OCI-LY3 (cell line): Measurements from ENCODE around the gene ADCY6.
"Not testable (repeated sequence)": the region's sequence is repeated elsewhere in the genome, so short reads cannot be mapped to it uniquely, and the experiment has no call there.

Experiments
- H2AFZ ChIP-seq: fragments of 200-600, 300-600 bp; shearing (Covaris generic); 2 replicates; pipeline ENCODE4 v1.6.0; 2014; ENCODE audit warnings: antibody characterized with exemption, low read depth, low read length
- H3K27ac ChIP-seq: fragments of 200-600, 300-600 bp; sonication (generic); 2 replicates; pipeline ENCODE4 v1.5.1; 2014; ENCODE audit warnings: mild to moderate bottlenecking, low read length, moderate library complexity, mixed read lengths
- H3K27me3 ChIP-seq: fragments of 200-600, 300-600 bp; sonication (generic); 2 replicates; pipeline ENCODE4 v1.6.1; 2014; ENCODE audit warnings: low read depth, low read length, mixed read lengths
- H3K36me3 ChIP-seq: fragments of 200-600, 300-600 bp; sonication (generic); replicated peaks from 2 replicates; pipeline ENCODE3; 2014; ENCODE audit warnings: low read depth, low read length, mixed read lengths
- H3K4me1 ChIP-seq: fragments of 300-600, 200-600 bp; sonication (generic); 2 replicates; pipeline ENCODE4 v1.6.1; 2014; ENCODE audit warnings: low read length, mixed read lengths
- H3K4me2 ChIP-seq: fragments of 200-600, 300-600 bp; sonication (generic); 2 replicates; pipeline ENCODE4 v1.6.1; 2014; ENCODE audit warnings: low read length, mixed read lengths
- H3K4me3 ChIP-seq: fragments of 300-600, 200-600 bp; sonication (generic); 2 replicates; pipeline ENCODE4 v1.5.1; 2014; ENCODE audit warnings: antibody characterized with exemption, mild to moderate bottlenecking, low read length, moderate library complexity
- H3K79me2 ChIP-seq: fragments of 300-600, 200-600 bp; shearing (Covaris generic); 2 replicates; pipeline ENCODE4 v1.6.1; 2014; ENCODE audit warnings: mild to moderate bottlenecking, low read length, mixed read lengths
- H3K9ac ChIP-seq: fragments of 300-600, 200-600 bp; shearing (Covaris generic); 2 replicates; pipeline ENCODE4 v1.6.0; 2014; ENCODE audit warnings: mild to moderate bottlenecking, low read length, moderate library complexity
- H3K9me3 ChIP-seq: fragments of 200-600, 300-600 bp; shearing (Covaris generic); 2 replicates; pipeline ENCODE4 v1.6.1; 2014; ENCODE audit warnings: low read length, mixed read lengths; ENCODE audit not compliant: insufficient read depth
- H4K20me1 ChIP-seq: fragments of 200-600, 300-600 bp; sonication (generic); 2 replicates; pipeline ENCODE4 v1.6.1; 2016; ENCODE audit warnings: low read length, mixed read lengths; ENCODE audit not compliant: insufficient read depth
- CTCF ChIP-seq: fragments of 200-600, 300-600 bp; sonication (generic); IDR thresholded peaks from 2 replicates; pipeline ENCODE4 v1.5.1; 2014; ENCODE audit warnings: antibody characterized with exemption, low read length, low read depth
- EZH2phosphoT487 ChIP-seq: fragments of 200-600 bp; shearing (Covaris generic); IDR thresholded peaks from 2 replicates; pipeline ENCODE4 v1.6.1; 2018; ENCODE audit warnings: antibody characterized with exemption, mixed run types, low read depth

ADCY6 gene

GRCh38 chr12:48728807-48729206 is 60.1 kb downstream of the ADCY6 start:
- no peak for TF ChIP-seq EZH2phosphoT487
- no peak for TF ChIP-seq CTCF
- Histone ChIP-seq H2AFZ (no peak overlapping the region), H3K9ac (no peak overlapping the region), H3K27me3 (no peaks in the 10 kb centered on the region), H3K36me3 (no peaks in the 10 kb centered on the region), H3K27ac (no peak overlapping the region), H3K79me2 (no peaks in the 10 kb centered on the region), H3K4me2 (no peak overlapping the region), H3K9me3 (no peaks in the 10 kb centered on the region), H4K20me1 (no peaks in the 10 kb centered on the region), H3K4me3 (no peak overlapping the region), H3K4me1 (no peaks in the 10 kb centered on the region)

DNA sequence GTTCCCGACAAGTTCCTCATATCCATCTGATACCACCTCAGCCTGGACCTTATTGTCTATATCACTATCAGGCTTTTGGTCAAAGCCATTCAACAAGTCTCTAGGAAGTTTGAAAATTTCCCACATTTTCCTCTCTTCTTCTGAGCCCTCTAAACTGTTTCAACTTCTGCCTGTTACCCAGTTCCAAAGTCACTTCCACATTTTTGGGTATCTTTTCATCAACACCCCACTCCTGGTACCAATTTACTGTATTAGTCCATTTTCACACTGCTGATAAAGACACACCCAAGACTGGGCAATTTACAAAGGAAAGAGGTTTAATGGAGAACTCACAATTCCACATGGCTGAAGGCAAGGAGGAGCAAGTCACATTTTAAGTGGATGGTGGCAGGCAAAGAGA is 68.2 kb downstream of the ADCY6 start:
- not testable (repeated sequence) for H4K20me1 ChIP-seq, H3K27ac ChIP-seq, H3K4me3 ChIP-seq, H3K4me1 ChIP-seq, H3K4me2 ChIP-seq, H3K27me3 ChIP-seq, H3K36me3 ChIP-seq, H2AFZ ChIP-seq, H3K9me3 ChIP-seq, H3K9ac ChIP-seq
- H3K79me2 ChIP-seq: peaks cover 15% of the 10 kb centered on the region

- not testable (repeated sequence) for H3K4me3 ChIP-seq, H3K9me3 ChIP-seq, H3K4me1 ChIP-seq, H3K4me2 ChIP-seq, H4K20me1 ChIP-seq, H3K27ac ChIP-seq, H3K9ac ChIP-seq, H3K27me3 ChIP-seq, H3K36me3 ChIP-seq, H2AFZ ChIP-seq
- H3K79me2 ChIP-seq: peaks cover 21% of the 10 kb centered on the region
Observed at GRCh38 chr12:48720171-48720570, 68.7 kb downstream of the ADCY6 start.

DNA sequence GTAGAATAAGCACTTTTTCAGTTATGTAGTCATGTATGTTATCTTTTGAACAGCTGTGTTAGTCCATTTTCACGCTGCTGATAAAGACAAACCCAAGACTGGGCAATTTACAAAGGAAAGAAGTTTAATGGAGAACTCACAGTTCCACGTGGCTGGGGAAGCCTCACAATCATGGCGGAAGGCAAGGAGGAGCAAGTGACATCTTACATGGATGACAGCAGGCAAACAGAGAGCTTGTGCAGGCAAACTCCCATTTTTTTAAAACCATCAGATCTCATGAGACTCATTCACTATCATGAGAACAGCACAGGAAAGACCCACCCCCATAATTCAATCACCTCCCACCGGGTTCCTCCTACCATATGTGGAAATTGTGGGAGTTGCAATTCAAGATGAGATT is 69.9 kb downstream of the ADCY6 start:
- H3K36me3 ChIP-seq, H3K4me2 ChIP-seq, H3K27ac ChIP-seq, H2AFZ ChIP-seq, H3K9ac ChIP-seq, H4K20me1 ChIP-seq, H3K27me3 ChIP-seq, H3K9me3 ChIP-seq, H3K4me3 ChIP-seq: not testable (repeated sequence)
- H3K4me1 ChIP-seq: peaks cover 14% of the 10 kb centered on the region
- peaks cover 32% of the 10 kb centered on the region for H3K79me2 ChIP-seq

DNA sequence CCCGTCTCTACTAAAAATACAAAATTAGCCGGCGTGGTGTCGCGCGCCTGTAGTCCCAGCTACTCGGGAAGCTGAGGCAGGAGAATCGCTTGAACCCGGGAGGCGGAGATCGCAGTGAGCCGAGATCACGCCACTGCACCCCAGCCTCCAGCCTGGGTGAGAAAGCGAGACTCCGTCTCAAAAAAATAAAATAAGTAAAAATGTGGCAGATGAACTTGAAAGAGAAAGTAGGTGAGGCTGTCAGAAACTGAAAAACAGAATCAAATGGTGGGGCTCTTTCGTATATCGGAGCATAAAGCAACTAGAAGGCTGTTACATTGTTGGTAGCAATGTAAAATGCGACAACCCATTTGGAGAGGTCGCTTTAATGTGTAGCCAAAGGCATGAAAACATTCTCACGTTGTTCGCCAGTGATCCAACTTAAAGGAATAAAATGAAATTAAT is 71.6 kb downstream of the ADCY6 start:
- H3K4me3 ChIP-seq: peak overlapping the region; percentile 95
- peak overlapping the region; percentile 85 for H3K27ac ChIP-seq
- peak overlapping the region; percentile 93 for H3K9ac ChIP-seq
- H3K27me3 ChIP-seq: no peaks in the 10 kb centered on the region
- peaks cover 14% of the 10 kb centered on the region for H3K4me1 ChIP-seq
- H4K20me1 ChIP-seq: peaks cover 14% of the 10 kb centered on the region; the same call in 1 of the 2 replicates
- peaks cover 49% of the 10 kb centered on the region for H3K79me2 ChIP-seq
- peak overlapping the region; percentile 70 for H3K4me2 ChIP-seq
- H2AFZ ChIP-seq: peak overlapping the region; percentile 26
- TF ChIP-seq EZH2phosphoT487: no peak
- H3K9me3 ChIP-seq: no peaks in the 10 kb centered on the region
- peaks cover 19% of the 10 kb centered on the region for H3K36me3 ChIP-seq

GRCh38 chr12:48716493-48717251 is 72.2 kb downstream of the ADCY6 start, which contains the start of gene CCNT1:
Gene CCNT1, minus strand, starts transcription at chr12:48716707. Its CDS starts 32 bp downstream, at chr12:48716675.
- H3K4me3 ChIP-seq: peak within 1 kb of the TSS; percentile 95
- peaks cover 14% of the 10 kb centered on the region for H3K4me1 ChIP-seq
- peak within 1 kb of the TSS; percentile 58 for H2AFZ ChIP-seq
- TF ChIP-seq CTCF (no peak), EZH2phosphoT487 (no peak)
- H4K20me1 ChIP-seq: peaks cover 14% of the 10 kb centered on the region; the same call in 1 of the 2 replicates
- H3K79me2 ChIP-seq: peaks cover 55% of the 10 kb centered on the region
- H3K36me3 ChIP-seq: peaks cover 23% of the 10 kb centered on the region
- peak within 1 kb of the TSS; percentile 85 for H3K27ac ChIP-seq
- H3K9ac ChIP-seq: peak within 1 kb of the TSS; percentile 96
- H3K27me3 ChIP-seq: no peaks in the 10 kb centered on the region
- H3K9me3 ChIP-seq: no peaks in the 10 kb centered on the region
- peak within 1 kb of the TSS; percentile 100 for H3K4me2 ChIP-seq
